ENCODE data around the gene FXR1.
"Not testable (repeated sequence)": the region's sequence is repeated elsewhere in the genome, so short reads cannot be mapped to it uniquely, and the experiment has no call there.

FXR1 gene

GRCh38 chr3:180912304-180913296, at the start of gene FXR1:
Gene FXR1, plus strand, starts transcription at chr3:180912670. Its CDS starts 16 bp downstream, at chr3:180912686.
- FAIRE-seq (peak; percentile 77), DNase-seq (ENCODE audit: insufficient read length, low spot score) (peak; percentile 83)

- FAIRE-seq = no peak
- DNase-seq (ENCODE audit: insufficient read length, low spot score) = no peak
These were observed 42.3 kb upstream of the FXR1 start for GRCh38 chr3:180870008-180870699.

GRCh38 chr3:180871901-180872300, 40.6 kb upstream of the FXR1 start:
- DNase-seq (ENCODE audit: insufficient read length, low spot score) (no peak), FAIRE-seq (no peak)

GRCh38 chr3:180872430-180872829, 40.0 kb upstream of the FXR1 start:
- not testable (repeated sequence) for FAIRE-seq; DNase-seq (ENCODE audit: insufficient read length, low spot score)

- no peak for DNase-seq (ENCODE audit: insufficient read length, low spot score)
- no peak for FAIRE-seq
These were observed 37.3 kb upstream of the FXR1 start for GRCh38 chr3:180875124-180875698.

- no peak for FAIRE-seq
- DNase-seq (ENCODE audit: insufficient read length, low spot score) = no peak
These were observed 31.2 kb upstream of the FXR1 start for GRCh38 chr3:180881065-180881801.

GRCh38 chr3:180882115-180882514, 30.4 kb upstream of the FXR1 start:
- no peak for DNase-seq (ENCODE audit: insufficient read length, low spot score)
- FAIRE-seq = no peak

- no peak for DNase-seq (ENCODE audit: insufficient read length, low spot score)
- no peak for FAIRE-seq
These were observed 23.4 kb upstream of the FXR1 start for GRCh38 chr3:180888992-180889560.

- FAIRE-seq (no peak), DNase-seq (ENCODE audit: insufficient read length, low spot score) (no peak)
These were observed 13.9 kb upstream of the FXR1 start for GRCh38 chr3:180898572-180898971.

GRCh38 chr3:180909369-180910127, 2.9 kb upstream of the FXR1 start:
- FAIRE-seq (no peak), DNase-seq (ENCODE audit: insufficient read length, low spot score) (no peak)

GRCh38 chr3:180910823-180911222, 1.6 kb upstream of the FXR1 start:
- no peak for FAIRE-seq
- DNase-seq (ENCODE audit: insufficient read length, low spot score) = no peak

- no peak for DNase-seq (ENCODE audit: insufficient read length, low spot score)
These were observed 580 bp upstream of the FXR1 start for GRCh38 chr3:180911876-180912303.

GRCh38 chr3:180913581-180914404, 1.3 kb downstream of the FXR1 start:
- FAIRE-seq (no peak), DNase-seq (ENCODE audit: insufficient read length, low spot score) (no peak)

More at GRCh38 chr3:180911876-180912303, 580 bp upstream of the FXR1 start:
- no peak for FAIRE-seq

GRCh38 chr3:180918542-180918941, 6.1 kb downstream of the FXR1 start:
- DNase-seq (ENCODE audit: insufficient read length, low spot score) (no peak), FAIRE-seq (no peak)

- no peak for DNase-seq (ENCODE audit: insufficient read length, low spot score)
- no peak for FAIRE-seq
These were observed 9.8 kb downstream of the FXR1 start for GRCh38 chr3:180922242-180922641.

- no peak for FAIRE-seq
These were observed 11.1 kb downstream of the FXR1 start for GRCh38 chr3:180923561-180923960.

GRCh38 chr3:180926526-180926925, 14.1 kb downstream of the FXR1 start:
- DNase-seq (ENCODE audit: insufficient read length, low spot score) (no peak), FAIRE-seq (no peak)

More at GRCh38 chr3:180923561-180923960, 11.1 kb downstream of the FXR1 start:
- no peak for DNase-seq (ENCODE audit: insufficient read length, low spot score)

GRCh38 chr3:180929376-180929775, 16.9 kb downstream of the FXR1 start:
- FAIRE-seq (no peak), DNase-seq (ENCODE audit: insufficient read length, low spot score) (no peak)

- no peak for FAIRE-seq
- no peak for DNase-seq (ENCODE audit: insufficient read length, low spot score)
These were observed 18.1 kb downstream of the FXR1 start for GRCh38 chr3:180930526-180930925.
